Activated T-cell treated with anti-CD3 and anti-CD28 coated beads for 1 hour (primary cell): ENCODE data around the gene MFRP.

ENCODE experiments used
- DNase-seq: peaks from one replicate; pipeline ENCODE4 v3.0.0-alpha.2; 2020; ENCODE audit warnings: low read depth

MFRP gene

DNA sequence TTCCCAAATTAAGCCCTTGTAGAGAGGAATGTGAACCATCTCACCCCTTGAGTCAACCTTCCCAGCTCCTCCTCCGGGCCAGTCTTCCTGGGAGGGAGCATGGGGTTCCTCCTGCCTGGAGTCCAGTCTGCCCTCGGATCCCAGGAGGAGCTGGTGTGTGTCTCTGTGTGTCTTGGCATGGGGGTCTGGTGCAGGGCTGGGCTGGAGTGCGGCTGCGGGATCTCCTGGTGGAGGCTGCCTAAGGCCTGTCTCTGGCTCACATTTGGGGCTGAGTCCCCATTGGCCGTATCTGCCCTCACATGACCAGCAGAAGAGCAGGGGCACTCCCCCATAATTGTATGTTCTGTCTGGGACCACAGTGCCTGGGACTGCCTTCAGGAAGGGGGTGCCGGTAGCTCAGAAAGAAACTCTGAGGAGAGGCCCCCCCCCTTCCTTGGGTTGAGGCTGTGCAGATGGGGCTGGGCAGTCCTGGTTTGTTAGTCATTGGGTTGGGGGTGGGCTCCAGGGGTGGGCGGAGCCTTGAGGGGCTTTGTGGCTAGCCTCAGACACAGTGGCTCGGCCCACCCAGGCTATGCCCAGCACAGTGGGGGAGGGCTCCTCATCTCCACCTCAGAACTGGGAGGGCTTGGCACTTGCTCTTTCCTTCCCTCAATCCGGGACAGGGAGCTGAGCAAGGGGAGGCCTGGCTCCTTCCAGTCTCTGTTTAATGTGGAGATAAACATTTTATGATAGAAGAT is 8.8 kb downstream of the MFRP start:
- no peak for DNase-seq

DNA sequence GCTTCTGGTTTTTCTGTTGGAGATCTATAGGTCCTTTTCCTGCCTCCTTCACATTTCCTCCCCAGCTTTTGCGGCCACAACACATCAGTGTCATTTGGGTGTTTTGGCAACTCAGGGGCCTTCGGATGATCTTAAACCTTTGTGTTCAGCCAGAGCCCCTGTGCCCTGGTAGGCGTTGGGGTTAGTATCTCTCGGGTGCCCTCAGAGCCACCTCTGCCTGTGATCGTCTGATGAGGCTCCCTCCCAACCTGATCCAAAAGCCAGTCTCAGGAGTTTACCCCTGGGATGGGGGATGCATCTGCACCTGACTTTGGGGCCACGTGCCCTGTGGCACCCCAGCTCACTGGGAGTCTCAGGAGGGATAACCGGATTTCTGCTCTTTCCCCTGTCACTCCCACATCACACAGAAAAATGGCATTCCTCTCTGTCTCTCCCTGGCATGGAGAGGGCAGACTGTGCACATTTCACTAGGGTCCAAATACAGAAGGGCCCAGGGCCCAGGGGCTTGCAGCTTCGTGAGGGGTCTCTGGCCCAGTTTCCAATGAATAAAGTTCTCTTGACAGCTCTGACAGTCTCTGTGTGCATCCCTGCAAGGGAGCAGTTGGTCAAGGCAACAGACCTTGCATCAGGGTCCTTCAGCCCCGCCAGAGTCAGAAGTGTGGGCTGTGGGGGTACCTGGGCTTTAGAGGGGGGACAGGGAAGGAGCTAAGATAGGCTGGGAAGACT is 9.6 kb downstream of the MFRP start:
- no peak for DNase-seq

DNA sequence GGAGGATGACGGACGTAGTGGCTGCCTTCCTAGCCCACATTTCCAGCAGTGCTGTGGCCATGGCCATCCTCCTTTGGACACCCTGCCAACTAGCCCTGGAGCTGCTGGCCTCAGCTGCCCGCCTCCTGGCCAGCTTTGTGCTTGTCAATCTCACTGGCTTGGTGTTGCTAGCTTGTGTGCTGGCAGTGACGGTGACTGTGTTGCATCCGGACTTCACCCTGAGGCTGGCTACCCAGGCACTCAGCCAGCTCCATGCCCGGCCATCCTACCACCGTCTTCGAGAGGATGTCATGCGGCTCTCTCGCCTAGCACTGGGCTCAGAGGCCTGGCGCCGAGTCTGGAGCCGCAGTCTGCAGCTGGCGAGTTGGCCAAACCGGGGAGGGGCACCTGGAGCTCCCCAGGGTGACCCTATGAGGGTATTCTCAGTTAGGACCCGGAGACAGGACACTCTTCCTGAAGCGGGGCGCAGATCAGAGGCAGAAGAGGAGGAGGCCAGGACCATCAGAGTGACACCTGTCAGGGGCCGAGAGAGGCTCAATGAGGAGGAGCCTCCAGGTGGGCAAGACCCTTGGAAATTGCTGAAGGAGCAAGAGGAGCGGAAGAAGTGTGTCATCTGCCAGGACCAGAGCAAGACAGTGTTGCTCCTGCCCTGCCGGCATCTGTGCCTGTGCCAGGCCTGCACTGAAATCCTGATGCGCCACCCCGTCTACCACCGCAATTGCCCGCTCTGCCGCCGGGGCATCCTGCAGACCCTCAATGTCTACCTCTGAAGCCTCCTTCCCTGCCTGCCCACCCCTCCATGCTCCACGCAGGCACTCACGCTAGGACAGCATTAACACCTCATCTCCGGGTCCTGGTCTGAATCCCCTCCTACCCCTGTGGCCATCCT is 10.6 kb downstream of the MFRP start:
- no peak for DNase-seq

DNA sequence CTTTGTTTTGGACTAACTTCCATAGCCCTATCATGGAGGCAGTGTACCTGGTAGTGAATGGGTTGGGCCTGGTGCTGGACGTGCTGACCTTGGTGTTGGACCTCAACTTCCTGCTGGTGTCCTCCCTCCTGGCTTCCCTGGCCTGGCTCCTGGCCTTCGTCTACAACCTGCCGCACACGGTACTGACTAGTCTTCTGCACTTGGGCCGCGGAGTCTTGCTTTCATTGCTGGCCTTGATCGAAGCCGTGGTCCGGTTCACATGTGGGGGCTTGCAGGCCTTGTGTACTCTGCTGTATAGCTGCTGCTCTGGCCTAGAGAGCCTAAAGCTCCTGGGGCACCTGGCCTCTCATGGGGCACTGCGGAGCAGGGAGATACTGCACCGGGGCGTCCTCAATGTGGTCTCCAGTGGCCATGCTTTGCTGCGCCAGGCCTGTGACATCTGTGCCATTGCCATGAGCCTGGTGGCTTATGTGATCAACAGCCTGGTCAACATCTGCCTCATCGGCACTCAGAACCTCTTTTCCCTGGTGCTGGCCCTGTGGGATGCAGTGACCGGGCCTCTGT is 11.3 kb downstream of the MFRP start:
- DNase-seq, result no peak

DNA sequence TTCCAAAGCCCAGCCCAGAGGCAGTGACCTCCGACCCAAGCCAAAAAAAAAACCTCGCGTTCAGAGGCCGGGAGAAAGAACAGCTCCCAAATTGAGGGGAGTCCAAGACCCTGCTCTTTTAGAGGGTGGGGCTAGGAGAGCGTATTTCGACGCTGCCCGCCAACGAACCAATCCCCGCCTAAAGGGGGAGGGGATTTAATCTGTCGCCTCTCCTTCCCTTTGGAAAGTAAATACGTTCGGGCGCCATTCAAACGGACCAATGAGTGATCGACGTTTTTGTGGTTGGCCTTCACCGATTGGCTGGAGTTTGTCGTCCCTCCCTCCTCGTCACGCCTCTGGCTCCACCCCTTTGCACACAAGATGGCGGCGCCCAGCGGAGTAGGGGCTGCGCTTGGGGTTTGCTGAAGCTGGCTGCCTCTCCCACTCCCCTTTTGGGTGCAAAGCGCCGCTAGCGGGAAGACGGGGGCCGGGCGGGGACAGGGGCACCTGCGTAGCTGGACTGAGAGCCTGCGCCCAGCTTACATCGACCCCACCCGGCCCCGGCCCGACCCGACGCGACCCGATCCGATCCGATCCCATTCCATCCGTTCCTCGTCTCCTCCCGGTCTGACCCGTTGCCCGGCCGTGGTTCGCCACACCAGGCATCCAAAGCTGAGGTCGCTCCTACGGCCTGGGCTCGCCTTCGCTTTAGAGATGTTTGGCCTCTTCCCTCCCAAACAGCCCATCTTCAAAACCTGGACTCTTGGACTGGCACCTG is 12.2 kb downstream of the MFRP start, which contains the start of gene RNF26:
RNF26 (plus strand) TSS at position 354 of the 757 bp plus-strand sequence. CDS start 596 bp downstream, outside the sequence.
- DNase-seq, result peak; percentile 88

DNA sequence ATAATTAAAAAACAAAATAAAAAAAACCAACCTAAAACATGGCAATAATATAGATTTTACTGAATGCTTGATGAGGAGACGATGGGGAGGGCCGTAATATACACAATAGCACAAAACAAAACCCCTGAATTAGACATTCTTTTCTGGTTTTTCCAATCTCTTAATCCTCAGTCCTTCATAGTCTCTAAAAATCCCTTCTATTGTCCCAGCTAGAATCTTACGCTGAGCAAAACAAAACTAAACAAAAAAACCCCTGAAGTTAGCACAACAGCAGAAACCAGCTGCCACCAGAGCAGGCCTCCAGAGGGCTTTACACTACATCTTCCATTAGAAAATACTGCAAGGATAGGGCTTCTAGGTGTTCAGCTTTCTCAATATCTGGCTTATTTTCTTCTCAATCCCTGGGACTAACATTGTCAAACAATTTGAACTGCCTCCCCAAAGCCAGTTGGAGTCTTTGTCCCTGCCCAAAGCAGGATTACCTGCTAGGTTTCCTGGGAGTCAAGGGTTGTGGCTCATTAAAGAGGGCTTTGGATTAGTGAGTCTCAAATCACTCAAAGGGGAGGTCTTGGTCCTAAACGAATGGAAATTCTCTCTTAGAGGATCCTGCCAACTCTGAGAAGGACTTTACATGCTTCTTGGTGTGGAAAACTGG is 14.3 kb downstream of the MFRP start:
- no peak for DNase-seq

DNA sequence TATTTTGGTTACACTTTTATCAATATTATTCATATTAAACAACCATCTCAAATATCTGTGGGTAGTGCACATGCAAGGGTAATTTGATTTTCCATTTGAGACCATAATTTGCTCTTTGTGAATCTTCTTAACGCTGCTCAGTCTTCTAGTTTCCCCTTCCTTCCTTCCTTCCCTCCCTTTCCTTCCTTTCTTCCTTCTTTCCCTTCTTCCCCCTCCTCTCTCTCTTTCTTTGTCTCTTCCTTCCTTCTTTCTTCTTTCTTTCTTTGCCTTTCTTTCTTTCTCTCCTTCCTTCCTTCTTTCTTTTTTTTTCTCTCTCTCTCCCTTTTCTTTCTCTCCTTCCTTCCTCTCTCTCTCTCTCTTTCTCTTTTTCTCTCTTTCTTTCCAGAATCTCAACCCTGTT is 16.3 kb downstream of the MFRP start:
- no peak for DNase-seq

DNA sequence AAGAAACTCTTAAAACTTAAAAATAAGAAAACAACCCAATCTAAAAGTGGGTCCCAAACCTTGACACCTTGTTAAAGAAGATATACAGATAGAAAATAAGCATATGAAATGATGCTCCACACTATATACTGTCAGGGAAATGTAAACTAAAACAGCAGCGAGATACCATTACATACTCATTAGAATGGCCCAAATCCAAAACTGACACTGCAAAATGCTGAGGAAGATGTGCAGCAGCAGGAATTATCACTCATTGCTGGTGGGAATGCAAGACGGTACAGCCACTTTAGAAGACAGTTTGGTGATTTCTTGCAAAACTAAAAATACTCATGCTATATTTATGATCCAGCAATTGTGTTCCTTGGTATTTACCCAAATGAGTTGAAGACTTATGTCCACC is 17.2 kb downstream of the MFRP start:
- no peak for DNase-seq

DNA sequence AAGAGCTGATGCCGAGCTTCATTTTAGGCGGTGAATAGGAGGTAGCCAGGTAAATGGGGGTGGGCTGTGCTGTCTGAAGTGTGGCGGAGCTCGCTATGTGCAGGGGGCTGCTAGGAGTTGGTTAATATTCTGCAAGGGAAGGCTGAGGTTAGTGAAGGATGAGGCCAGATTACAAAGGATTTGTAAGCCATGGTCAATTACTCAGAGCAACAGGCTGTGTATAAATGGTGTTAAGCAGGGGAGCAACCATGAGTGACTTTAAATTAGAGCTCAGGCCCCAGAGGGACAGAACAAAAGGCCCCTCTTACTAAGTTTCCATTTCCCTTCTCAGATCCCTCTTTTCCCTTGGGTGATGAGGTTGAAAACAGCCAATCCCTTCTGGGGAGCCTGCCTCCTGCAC is 22.3 kb downstream of the MFRP start:
- no peak for DNase-seq

DNA sequence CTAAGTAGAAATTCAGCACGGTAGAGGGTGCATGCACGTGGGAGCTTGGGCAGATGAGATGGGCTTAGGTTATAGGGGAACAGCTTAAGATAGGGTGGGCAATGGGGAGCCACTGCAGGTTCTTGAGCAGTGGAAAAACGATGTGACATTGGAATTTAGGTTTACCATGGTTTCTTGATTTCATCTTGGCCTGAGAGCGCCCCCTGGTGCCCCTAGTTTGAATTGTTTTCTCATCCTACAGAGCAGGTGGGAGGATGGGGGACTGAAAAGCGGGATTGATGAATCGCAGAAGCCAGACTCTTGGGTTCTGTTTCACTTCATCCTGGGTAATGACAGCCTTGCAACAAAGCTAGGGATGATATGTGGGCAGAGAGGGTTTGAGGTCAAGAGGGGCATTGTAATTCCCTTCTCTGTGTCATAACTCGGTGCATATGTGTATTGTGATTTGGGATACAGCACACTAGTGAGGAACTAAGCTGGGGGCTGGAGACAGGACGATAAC is 22.9 kb downstream of the MFRP start:
- peak; percentile 83 for DNase-seq

DNA sequence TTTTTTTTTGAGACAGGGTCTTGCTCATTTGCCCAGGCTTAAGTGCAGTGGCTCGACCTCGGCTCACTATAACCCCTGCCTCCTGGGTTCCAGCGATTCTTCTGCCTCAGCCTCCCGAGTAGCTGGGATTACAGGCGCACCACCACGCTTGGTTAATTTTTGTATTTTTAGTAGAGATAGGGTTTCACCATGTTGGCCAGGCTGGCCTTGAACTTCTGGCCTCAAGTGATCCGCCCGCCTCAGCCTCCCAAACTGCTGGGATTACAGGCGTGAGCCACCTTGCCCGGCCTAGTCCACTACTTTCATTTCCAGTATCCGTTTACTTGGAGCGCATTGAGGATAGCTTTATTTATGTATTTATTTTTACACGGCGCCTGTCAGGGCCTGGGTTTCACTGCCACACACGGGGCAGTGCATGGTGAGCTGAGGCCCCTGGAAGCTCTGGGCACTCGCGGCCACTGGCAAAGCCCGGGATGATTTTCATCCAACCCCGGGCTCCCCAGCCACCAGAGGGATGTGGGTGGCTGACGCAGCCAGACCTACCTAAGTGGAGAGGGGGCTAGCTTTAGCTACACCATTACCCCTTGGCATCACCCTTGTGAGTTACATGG is 23.5 kb downstream of the MFRP start:
- no peak for DNase-seq

DNA sequence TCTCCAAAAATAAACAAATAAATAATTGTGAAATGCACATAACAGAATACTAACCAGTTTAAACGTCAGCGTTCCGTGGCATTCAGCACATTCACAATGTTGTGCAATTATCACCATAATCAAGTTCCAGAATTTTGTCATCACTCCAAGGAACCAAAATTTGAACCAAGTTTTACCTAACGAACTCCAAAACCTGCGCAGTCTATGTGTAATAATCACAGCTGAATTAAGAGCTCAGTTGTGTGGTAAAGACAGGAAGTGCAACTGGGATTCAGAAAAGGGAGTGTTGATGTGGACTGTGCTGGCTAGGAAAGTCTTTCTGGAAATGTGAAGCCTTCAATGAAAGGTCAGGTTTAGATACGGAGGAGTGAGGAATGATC is 24.2 kb downstream of the MFRP start:
- DNase-seq, result no peak

DNA sequence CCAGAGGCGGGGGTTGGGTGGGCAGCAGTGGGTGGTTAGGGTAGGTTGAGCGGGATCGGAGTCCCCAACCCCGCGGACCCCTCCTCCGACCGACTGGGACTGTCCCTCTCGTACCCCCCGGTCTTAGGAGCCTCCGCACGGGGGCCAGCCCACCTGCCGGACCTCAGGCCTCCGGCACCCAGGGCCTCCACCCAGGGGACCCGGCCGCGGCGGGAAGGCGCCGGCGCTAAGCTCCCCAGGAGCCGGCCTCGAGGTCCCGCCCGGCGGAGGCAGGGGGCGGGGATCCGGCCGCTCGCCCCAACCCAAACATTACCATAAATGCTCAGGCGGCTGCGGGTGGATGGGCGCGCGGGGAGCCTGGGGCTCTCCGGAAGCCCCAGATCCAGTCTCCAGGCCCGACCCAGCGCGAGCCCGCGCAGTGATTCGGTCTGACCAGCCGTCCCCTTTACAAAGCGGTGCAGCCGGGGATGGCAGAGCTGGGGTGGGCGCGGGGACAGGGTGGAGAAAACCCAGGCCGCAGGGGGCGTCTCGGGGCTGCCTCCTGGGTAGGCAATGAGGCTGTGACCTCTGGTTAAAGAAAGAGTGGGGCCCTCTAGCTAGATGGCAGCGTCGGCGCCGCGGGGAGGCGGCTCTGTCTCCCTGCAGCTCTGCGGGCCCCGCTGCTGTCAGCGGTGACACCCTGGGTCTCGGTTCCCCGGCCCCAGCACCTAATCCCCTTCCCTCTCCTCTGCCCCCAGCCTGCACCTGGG is 25.6 kb downstream of the MFRP start:
- peak; percentile 30 for DNase-seq

DNA sequence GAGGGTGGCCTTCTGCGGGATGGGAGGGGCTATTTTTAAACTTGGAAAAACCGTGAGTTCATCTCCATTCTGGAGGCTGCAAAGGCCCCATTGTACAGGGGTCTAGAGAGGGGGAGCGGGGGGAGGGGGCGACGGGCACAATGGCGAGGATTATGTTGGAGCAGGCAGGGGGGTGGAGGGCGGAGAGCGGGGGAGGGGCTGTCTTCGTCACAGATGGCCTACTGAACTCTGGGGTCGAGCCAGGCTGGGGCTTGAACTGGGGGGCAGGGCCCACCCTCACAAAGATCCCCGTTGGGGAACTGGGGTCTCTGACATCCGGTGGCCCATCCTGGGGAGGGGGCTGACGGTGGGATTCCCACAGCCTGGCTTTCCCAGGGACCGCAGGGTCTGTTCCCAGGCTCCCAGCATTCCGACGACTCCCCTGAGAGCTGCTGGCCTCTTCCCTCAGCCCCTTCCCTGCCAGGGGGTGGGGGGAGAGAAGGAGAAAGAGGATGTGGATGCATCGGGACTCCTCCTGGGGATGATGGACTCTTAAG is 26.2 kb downstream of the MFRP start:
- DNase-seq, result no peak

DNA sequence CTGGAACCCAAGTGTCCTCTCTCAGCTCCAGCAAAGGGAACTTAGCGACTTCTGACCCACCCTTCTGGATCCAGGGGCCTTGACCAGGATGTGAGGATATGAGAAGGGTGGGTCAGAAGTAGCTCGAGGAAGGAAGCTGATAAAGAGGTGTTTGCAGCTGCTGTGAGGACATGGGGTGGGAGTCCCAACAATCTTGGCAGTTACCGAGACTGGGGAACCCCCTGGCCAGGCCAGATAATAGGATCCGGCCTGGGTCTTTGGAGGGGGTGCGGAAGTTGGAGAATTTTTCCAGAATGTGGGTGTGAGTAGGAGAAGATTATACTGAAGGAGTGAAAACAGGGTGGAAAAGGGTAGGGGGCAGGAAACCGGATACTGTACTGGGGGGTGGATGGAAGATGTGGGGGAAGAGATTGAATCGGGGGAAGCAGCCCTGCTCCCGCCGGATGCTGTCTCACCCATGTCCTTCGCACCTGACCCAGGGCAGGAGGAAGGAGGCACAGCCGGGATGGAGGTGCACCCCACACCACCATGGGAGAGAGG is 26.7 kb downstream of the MFRP start:
- no peak for DNase-seq

DNA sequence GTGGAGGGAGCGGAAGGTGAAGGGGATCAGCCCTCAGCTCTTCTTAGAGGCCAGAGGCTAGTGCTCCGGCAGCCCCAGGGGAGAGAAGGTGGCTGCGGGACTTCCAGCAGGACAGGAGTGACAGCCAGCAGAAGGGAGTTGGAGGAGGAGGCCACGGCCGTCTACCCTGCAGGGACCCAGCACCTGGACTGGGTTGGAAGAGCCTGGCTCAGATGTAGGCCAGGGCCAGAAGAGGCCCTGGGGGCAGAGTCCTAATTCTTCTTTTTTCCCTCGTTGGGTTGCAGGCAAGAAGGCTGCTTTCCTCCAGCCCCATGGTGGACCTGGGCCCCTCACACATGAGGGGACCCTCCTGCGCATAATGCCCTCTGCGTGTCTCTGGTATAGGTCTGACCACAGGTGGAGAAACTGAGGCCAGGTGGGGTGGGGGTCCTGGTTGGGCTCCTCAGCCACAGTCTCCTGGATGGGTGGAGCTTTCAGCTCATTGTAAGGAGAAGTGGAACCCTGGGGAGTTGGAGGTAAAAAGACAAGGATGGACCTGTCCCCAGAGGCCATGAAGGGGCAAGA is 27.3 kb downstream of the MFRP start:
- DNase-seq, result no peak

DNA sequence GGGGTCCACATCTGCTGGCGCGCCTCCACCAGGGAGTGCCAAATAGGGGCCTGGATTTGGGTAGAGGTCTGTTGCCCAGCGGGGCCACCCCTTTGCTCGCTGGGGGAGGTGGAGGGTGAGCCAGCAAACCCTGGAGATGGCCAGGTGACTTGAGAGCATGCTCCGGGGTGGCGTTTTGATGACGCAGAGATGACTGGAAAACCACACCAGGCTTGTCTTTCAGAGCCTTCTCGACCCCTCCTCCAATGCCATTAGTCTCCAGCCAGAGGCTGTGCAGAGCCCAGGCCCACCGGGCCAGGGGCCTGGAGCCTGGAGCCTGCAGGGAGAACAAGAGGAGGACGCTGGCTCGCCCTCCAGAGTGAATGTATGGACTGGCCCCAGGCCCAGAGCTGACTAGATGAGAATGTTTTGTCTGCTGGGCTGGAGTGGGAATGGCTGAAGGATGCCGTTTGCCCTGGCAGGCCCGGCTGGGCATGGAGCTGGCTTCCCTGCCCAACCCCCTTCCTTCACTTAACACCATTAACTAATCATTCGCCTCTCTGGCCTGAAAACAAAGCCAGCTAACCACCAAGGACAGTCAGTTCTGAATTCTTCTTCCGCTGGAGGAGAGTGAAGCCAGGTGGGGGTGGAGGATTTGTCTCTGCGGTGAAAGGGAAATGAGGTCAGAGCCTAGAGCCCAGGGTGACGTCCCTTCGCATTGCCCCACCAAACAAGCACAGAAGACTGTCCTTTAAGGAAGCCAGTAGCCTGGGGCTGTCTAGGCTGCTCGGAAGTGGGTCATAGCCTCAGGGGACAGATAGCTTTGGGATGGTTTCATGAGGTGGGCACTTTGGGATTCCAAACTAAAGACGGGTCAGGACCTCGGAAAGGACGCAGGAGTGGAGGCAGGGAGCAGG is 28.0 kb downstream of the MFRP start:
- DNase-seq, result no peak
